ENCODE measurements around the gene LRRC8B. TPM values are rescaled to one million over a fixed set of nuclear protein-coding genes. Genes with fewer than 3 reads are reported as not detected.
A peak's percentile ranks its signal among the peaks of the same experiment; 100 is the strongest.

LRRC8B gene
- total and polyA plus RNA-seq, 9 donors = 2.4 to 4.7 (median 2.8) TPM

- H3K36me3 ChIP-seq (ENCODE audit: control insufficient read depth, insufficient read depth, low read length) = no peaks in the 10 kb centered on the region
- H3K27me3 ChIP-seq (ENCODE audit: control insufficient read depth, insufficient read depth, low read length) = no peaks in the 10 kb centered on the region
- DNase-seq = no peak
- H3K4me3 ChIP-seq (ENCODE audit: low read length) = no peak overlapping the region
- no peak overlapping the region for H3K27ac ChIP-seq (ENCODE audit: low read length)
- H3K4me1 ChIP-seq (ENCODE audit: control insufficient read depth, insufficient read depth, low read length) = peaks cover 2% of the 10 kb centered on the region
- no peaks in the 10 kb centered on the region for H3K9me3 ChIP-seq (replicated peaks; ENCODE audit: control insufficient read depth, low read depth, low read length)
- WGBS (ENCODE audit: insufficient coverage) = 92% methylated on average over 1 of the region's 3 CpGs
Measured at GRCh38 chr1:89546082-89546889, 21.7 kb downstream of the LRRC8B start.

GRCh38 chr1:89546934-89547562 lies 22.4 kb downstream of the LRRC8B start:
- Histone ChIP-seq H3K4me1 (ENCODE audit: control insufficient read depth, insufficient read depth, low read length) (peaks cover 2% of the 10 kb centered on the region), H3K9me3 (replicated peaks; ENCODE audit: control insufficient read depth, low read depth, low read length) (no peaks in the 10 kb centered on the region), H3K27me3 (ENCODE audit: control insufficient read depth, insufficient read depth, low read length) (no peaks in the 10 kb centered on the region), H3K27ac (ENCODE audit: low read length) (no peak overlapping the region), H3K36me3 (ENCODE audit: control insufficient read depth, insufficient read depth, low read length) (no peaks in the 10 kb centered on the region), H3K4me3 (ENCODE audit: low read length) (no peak overlapping the region)
- no peak for DNase-seq

- no peaks in the 10 kb centered on the region for H3K9me3 ChIP-seq (replicated peaks; ENCODE audit: control insufficient read depth, low read depth, low read length)
- H3K4me1 ChIP-seq (ENCODE audit: control insufficient read depth, insufficient read depth, low read length) = peaks cover 2% of the 10 kb centered on the region
- H3K27me3 ChIP-seq (ENCODE audit: control insufficient read depth, insufficient read depth, low read length) = no peaks in the 10 kb centered on the region
- H3K36me3 ChIP-seq (ENCODE audit: control insufficient read depth, insufficient read depth, low read length) = no peaks in the 10 kb centered on the region
- H3K4me3 ChIP-seq (ENCODE audit: low read length) = no peak overlapping the region
- DNase-seq = no peak
- no peak overlapping the region for H3K27ac ChIP-seq (ENCODE audit: low read length)
- no CpG with 5 or more reads among the region's 2 CpGs for WGBS (ENCODE audit: insufficient coverage)
Measured at GRCh38 chr1:89547563-89548116, 23.0 kb downstream of the LRRC8B start.

- peaks cover 2% of the 10 kb centered on the region for H3K4me1 ChIP-seq (ENCODE audit: control insufficient read depth, insufficient read depth, low read length)
- H3K4me3 ChIP-seq (ENCODE audit: low read length) = no peak overlapping the region
- WGBS (ENCODE audit: insufficient coverage) = 78% methylated on average over 1 of the region's 2 CpGs
- no peaks in the 10 kb centered on the region for H3K27me3 ChIP-seq (ENCODE audit: control insufficient read depth, insufficient read depth, low read length)
- DNase-seq = no peak
- H3K36me3 ChIP-seq (ENCODE audit: control insufficient read depth, insufficient read depth, low read length) = no peaks in the 10 kb centered on the region
- H3K27ac ChIP-seq (ENCODE audit: low read length) = no peak overlapping the region
- no peaks in the 10 kb centered on the region for H3K9me3 ChIP-seq (replicated peaks; ENCODE audit: control insufficient read depth, low read depth, low read length)
Measured at GRCh38 chr1:89548122-89548857, 23.7 kb downstream of the LRRC8B start.

- 66% methylated on average over 3 of the region's 5 CpGs for WGBS (ENCODE audit: insufficient coverage)
- H3K4me3 ChIP-seq (ENCODE audit: low read length) = no peak overlapping the region
Measured at GRCh38 chr1:89550995-89551394, 26.4 kb downstream of the LRRC8B start.

GRCh38 chr1:89552471-89553081 lies 27.9 kb downstream of the LRRC8B start:
- no peak overlapping the region for H3K27ac ChIP-seq (ENCODE audit: low read length)
- H3K4me3 ChIP-seq (ENCODE audit: low read length) = no peak overlapping the region
- H3K36me3 ChIP-seq (ENCODE audit: control insufficient read depth, insufficient read depth, low read length) = no peaks in the 10 kb centered on the region
- H3K4me1 ChIP-seq (ENCODE audit: control insufficient read depth, insufficient read depth, low read length) = no peaks in the 10 kb centered on the region
- DNase-seq = peak; percentile 24
- no peaks in the 10 kb centered on the region for H3K9me3 ChIP-seq (replicated peaks; ENCODE audit: control insufficient read depth, low read depth, low read length)
- no CpG with 5 or more reads among the region's 2 CpGs for WGBS (ENCODE audit: insufficient coverage)
- H3K27me3 ChIP-seq (ENCODE audit: control insufficient read depth, insufficient read depth, low read length) = no peaks in the 10 kb centered on the region

More at GRCh38 chr1:89550995-89551394, 26.4 kb downstream of the LRRC8B start:
- DNase-seq = no peak
- H3K27ac ChIP-seq (ENCODE audit: low read length) = no peak overlapping the region
- peaks cover 2% of the 10 kb centered on the region for H3K4me1 ChIP-seq (ENCODE audit: control insufficient read depth, insufficient read depth, low read length)
- no peaks in the 10 kb centered on the region for H3K36me3 ChIP-seq (ENCODE audit: control insufficient read depth, insufficient read depth, low read length)
- no peaks in the 10 kb centered on the region for H3K27me3 ChIP-seq (ENCODE audit: control insufficient read depth, insufficient read depth, low read length)
- no peaks in the 10 kb centered on the region for H3K9me3 ChIP-seq (replicated peaks; ENCODE audit: control insufficient read depth, low read depth, low read length)

- H3K36me3 ChIP-seq (ENCODE audit: control insufficient read depth, insufficient read depth, low read length) = no peaks in the 10 kb centered on the region
- DNase-seq = peak; percentile 10
- no peaks in the 10 kb centered on the region for H3K9me3 ChIP-seq (replicated peaks; ENCODE audit: control insufficient read depth, low read depth, low read length)
- H3K4me3 ChIP-seq (ENCODE audit: low read length) = no peak overlapping the region
- no CpG with 5 or more reads among the region's 1 CpG for WGBS (ENCODE audit: insufficient coverage)
- H3K4me1 ChIP-seq (ENCODE audit: control insufficient read depth, insufficient read depth, low read length) = no peaks in the 10 kb centered on the region
- no peaks in the 10 kb centered on the region for H3K27me3 ChIP-seq (ENCODE audit: control insufficient read depth, insufficient read depth, low read length)
- H3K27ac ChIP-seq (ENCODE audit: low read length) = no peak overlapping the region
Measured at GRCh38 chr1:89553157-89553556, 28.5 kb downstream of the LRRC8B start.

- H3K4me3 ChIP-seq (ENCODE audit: low read length) = no peak overlapping the region
- H3K9me3 ChIP-seq (replicated peaks; ENCODE audit: control insufficient read depth, low read depth, low read length) = no peaks in the 10 kb centered on the region
- DNase-seq = no peak
- no peaks in the 10 kb centered on the region for H3K4me1 ChIP-seq (ENCODE audit: control insufficient read depth, insufficient read depth, low read length)
- H3K36me3 ChIP-seq (ENCODE audit: control insufficient read depth, insufficient read depth, low read length) = no peaks in the 10 kb centered on the region
- no peak overlapping the region for H3K27ac ChIP-seq (ENCODE audit: low read length)
- WGBS (ENCODE audit: insufficient coverage) = no CpG with 5 or more reads among the region's 2 CpGs
- H3K27me3 ChIP-seq (ENCODE audit: control insufficient read depth, insufficient read depth, low read length) = no peaks in the 10 kb centered on the region
Measured at GRCh38 chr1:89555550-89555949, 30.9 kb downstream of the LRRC8B start.

- Histone ChIP-seq H3K27ac (ENCODE audit: low read length) (no peak overlapping the region), H3K27me3 (ENCODE audit: control insufficient read depth, insufficient read depth, low read length) (no peaks in the 10 kb centered on the region), H3K36me3 (ENCODE audit: control insufficient read depth, insufficient read depth, low read length) (no peaks in the 10 kb centered on the region), H3K9me3 (replicated peaks; ENCODE audit: control insufficient read depth, low read depth, low read length) (no peaks in the 10 kb centered on the region), H3K4me3 (ENCODE audit: low read length) (no peak overlapping the region), H3K4me1 (ENCODE audit: control insufficient read depth, insufficient read depth, low read length) (no peaks in the 10 kb centered on the region)
- DNase-seq = peak; percentile 43
- WGBS (ENCODE audit: insufficient coverage) = 100% methylated on average over 2 of the region's 3 CpGs
Measured at GRCh38 chr1:89556726-89557444, 32.3 kb downstream of the LRRC8B start.
